Measurements from ENCODE around the gene MON1A.

DNA sequence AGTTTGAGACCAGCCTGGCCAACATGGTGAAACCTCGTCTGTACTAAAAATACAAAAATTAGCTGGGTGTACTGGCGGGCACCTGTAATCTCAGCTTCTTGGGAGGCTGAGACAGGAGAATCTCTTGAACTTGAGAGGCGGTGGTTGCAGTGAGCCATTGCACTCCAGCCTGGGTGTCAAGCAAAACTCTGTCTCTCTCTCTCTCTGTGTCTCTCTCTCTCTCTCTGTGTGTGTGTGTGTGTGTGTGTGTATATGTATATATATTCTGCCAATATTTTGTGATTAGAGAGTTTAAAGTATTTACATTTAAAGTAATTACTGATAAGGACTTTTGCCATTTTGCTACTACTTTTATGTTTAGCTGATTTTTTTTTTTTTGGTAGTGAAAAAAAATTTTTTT, 26.0 kb upstream of the MON1A start:
- no peak for TF ChIP-seq TAF1 (IDR thresholded peaks at IDR 0.05; ENCODE audit: borderline replicate concordance, insufficient read depth, low read length)
- TF ChIP-seq POLR2AphosphoS5 (IDR thresholded peaks at IDR 0.05; ENCODE audit: low read depth, low read length) = no peak
- TF ChIP-seq SIN3A (IDR thresholded peaks at IDR 0.05; ENCODE audit: borderline replicate concordance, insufficient read depth, low read length) = no peak
- TF ChIP-seq, protein P1, sequence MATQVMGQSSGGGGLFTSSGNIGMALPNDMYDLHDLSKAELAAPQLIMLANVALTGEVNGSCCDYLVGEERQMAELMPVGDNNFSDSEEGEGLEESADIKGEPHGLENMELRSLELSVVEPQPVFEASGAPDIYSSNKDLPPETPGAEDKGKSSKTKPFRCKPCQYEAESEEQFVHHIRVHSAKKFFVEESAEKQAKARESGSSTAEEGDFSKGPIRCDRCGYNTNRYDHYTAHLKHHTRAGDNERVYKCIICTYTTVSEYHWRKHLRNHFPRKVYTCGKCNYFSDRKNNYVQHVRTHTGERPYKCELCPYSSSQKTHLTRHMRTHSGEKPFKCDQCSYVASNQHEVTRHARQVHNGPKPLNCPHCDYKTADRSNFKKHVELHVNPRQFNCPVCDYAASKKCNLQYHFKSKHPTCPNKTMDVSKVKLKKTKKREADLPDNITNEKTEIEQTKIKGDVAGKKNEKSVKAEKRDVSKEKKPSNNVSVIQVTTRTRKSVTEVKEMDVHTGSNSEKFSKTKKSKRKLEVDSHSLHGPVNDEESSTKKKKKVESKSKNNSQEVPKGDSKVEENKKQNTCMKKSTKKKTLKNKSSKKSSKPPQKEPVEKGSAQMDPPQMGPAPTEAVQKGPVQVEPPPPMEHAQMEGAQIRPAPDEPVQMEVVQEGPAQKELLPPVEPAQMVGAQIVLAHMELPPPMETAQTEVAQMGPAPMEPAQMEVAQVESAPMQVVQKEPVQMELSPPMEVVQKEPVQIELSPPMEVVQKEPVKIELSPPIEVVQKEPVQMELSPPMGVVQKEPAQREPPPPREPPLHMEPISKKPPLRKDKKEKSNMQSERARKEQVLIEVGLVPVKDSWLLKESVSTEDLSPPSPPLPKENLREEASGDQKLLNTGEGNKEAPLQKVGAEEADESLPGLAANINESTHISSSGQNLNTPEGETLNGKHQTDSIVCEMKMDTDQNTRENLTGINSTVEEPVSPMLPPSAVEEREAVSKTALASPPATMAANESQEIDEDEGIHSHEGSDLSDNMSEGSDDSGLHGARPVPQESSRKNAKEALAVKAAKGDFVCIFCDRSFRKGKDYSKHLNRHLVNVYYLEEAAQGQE (IDR thresholded peaks at IDR 0.05; ENCODE audit: insufficient read depth in 1 of 2, low read depth in 2 of 2, low read length in 2 of 2) = no peak
- TF ChIP-seq FOXP2 (optimal IDR thresholded peaks at IDR 0.05; ENCODE audit: borderline replicate concordance, extremely low read depth, extremely low read length, insufficient read depth) = no peak

Measured in PFSK-1 (cell line).